ENCODE measurements around the gene CAPG.
"Not testable (repeated sequence)": the region's sequence is repeated elsewhere in the genome, so short reads cannot be mapped to it uniquely, and the experiment has no call there.

Gene CAPG

DNA sequence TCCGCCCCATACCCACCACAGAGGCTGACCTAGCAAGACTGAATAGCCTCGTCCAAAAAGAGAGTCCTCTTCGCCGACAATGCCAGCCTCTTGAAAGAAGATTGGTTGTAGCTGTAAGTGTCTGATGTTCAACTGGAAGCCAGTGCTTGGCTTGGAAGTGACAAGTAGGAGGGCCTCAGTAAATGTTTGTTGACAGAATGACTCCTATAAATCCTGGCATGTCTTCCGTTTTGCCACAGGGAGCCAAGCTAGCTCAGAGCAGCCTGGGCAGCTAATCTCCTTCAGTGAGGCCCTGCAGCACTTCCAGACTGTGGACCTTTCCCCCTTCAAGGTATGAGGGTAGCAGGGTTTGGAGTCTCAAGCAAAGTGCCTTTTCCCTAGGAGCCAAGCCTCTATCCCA is 40.7 kb downstream of the CAPG start:
- Histone ChIP-seq H3K4me1 (ENCODE audit: low read length) (no peaks in the 10 kb centered on the region), H3K27me3 (replicated peaks; ENCODE audit: insufficient read depth, low read length) (no peaks in the 10 kb centered on the region), H3K9ac (ENCODE audit: low read length) (no peak overlapping the region), H3K79me2 (ENCODE audit: low read length) (no peaks in the 10 kb centered on the region), H3F3A (ENCODE audit: insufficient read depth, low read length) (no peaks in the 10 kb centered on the region), H3K27ac (ENCODE audit: low read length) (no peak overlapping the region), H3K9me2 (replicated peaks; ENCODE audit: insufficient read depth, low read length) (no peaks in the 10 kb centered on the region), H3K4me3 (ENCODE audit: low read length) (no peak overlapping the region), H3K36me3 (replicated peaks; ENCODE audit: insufficient read depth, low read length) (no peaks in the 10 kb centered on the region), H3K9me3 (replicated peaks; ENCODE audit: insufficient read depth, low read length) (no peaks in the 10 kb centered on the region), H4K20me1 (ENCODE audit: insufficient read depth, low read length) (no peaks in the 10 kb centered on the region), H3K4me2 (ENCODE audit: low read depth, low read length) (no peak overlapping the region), H2AFZ (ENCODE audit: low read length) (no peak overlapping the region)
- TF ChIP-seq EZH2phosphoT487 (IDR thresholded peaks at IDR 0.05; ENCODE audit: low read length) = no peak
- TF ChIP-seq, protein P1, sequence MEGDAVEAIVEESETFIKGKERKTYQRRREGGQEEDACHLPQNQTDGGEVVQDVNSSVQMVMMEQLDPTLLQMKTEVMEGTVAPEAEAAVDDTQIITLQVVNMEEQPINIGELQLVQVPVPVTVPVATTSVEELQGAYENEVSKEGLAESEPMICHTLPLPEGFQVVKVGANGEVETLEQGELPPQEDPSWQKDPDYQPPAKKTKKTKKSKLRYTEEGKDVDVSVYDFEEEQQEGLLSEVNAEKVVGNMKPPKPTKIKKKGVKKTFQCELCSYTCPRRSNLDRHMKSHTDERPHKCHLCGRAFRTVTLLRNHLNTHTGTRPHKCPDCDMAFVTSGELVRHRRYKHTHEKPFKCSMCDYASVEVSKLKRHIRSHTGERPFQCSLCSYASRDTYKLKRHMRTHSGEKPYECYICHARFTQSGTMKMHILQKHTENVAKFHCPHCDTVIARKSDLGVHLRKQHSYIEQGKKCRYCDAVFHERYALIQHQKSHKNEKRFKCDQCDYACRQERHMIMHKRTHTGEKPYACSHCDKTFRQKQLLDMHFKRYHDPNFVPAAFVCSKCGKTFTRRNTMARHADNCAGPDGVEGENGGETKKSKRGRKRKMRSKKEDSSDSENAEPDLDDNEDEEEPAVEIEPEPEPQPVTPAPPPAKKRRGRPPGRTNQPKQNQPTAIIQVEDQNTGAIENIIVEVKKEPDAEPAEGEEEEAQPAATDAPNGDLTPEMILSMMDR (IDR thresholded peaks at IDR 0.05; ENCODE audit: low read length) = no peak
- TF ChIP-seq EZH2 (optimal IDR thresholded peaks at IDR 0.05; ENCODE audit: low read depth, low read length) = no peak
- no peak for DNase-seq

DNA sequence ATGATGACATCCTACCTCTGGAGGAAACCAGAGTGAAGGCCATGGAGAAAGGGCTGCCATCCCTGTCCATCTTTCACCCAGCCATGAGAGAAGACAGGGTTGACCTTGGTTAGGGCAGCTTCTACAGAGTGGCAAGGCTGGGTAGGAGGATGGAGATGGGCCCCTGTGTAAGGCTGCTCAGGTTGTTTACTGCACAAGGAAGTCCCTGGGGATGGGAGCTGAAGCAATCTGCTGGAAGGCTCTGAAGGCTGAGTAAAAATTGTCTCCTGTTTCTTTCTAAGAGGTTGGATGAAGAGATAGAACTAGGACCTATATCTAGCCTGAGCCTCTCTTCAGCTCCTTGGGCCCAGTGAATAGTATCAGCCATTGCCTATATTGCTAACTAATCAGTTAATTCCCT is 41.2 kb downstream of the CAPG start:
- no peak overlapping the region for H3K4me2 ChIP-seq (ENCODE audit: low read depth, low read length)
- H3K27ac ChIP-seq (ENCODE audit: low read length) = no peak overlapping the region
- no peaks in the 10 kb centered on the region for H3K9me2 ChIP-seq (replicated peaks; ENCODE audit: insufficient read depth, low read length)
- no peak overlapping the region for H2AFZ ChIP-seq (ENCODE audit: low read length)
- no peaks in the 10 kb centered on the region for H3K36me3 ChIP-seq (replicated peaks; ENCODE audit: insufficient read depth, low read length)
- H3K79me2 ChIP-seq (ENCODE audit: low read length) = no peaks in the 10 kb centered on the region
- H3F3A ChIP-seq (ENCODE audit: insufficient read depth, low read length) = no peaks in the 10 kb centered on the region
- no peak overlapping the region for H3K4me3 ChIP-seq (ENCODE audit: low read length)
- DNase-seq = no peak
- H3K9ac ChIP-seq (ENCODE audit: low read length) = no peak overlapping the region
- H3K27me3 ChIP-seq (replicated peaks; ENCODE audit: insufficient read depth, low read length) = no peaks in the 10 kb centered on the region
- H4K20me1 ChIP-seq (ENCODE audit: insufficient read depth, low read length) = no peaks in the 10 kb centered on the region
- no peaks in the 10 kb centered on the region for H3K4me1 ChIP-seq (ENCODE audit: low read length)
- TF ChIP-seq EZH2 (optimal IDR thresholded peaks at IDR 0.05; ENCODE audit: low read depth, low read length) (no peak), EZH2phosphoT487 (IDR thresholded peaks at IDR 0.05; ENCODE audit: low read length) (no peak)
- TF ChIP-seq, protein P1 (IDR thresholded peaks at IDR 0.05; ENCODE audit: low read length) = no peak
- H3K9me3 ChIP-seq (replicated peaks; ENCODE audit: insufficient read depth, low read length) = no peaks in the 10 kb centered on the region

DNA sequence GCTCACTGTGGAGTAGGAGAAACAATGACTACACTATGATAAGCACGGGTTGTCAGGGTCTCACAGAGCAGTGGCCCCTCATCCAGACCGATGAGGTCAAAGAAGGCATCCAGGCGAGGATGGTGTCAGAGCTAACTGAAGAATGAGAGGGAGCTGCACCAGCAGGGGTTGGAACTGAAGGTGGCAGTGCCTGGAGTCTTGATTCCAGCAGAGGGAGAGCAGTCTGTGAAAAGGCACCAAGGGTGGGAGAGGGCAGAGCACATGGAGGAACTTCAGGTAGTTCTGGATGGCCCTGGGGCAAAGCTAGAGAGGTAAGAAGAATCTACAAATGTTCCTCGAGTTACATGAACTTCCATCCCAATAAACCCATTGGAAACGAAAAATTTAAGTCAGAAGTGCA is 43.0 kb downstream of the CAPG start:
- no peaks in the 10 kb centered on the region for H3K9me3 ChIP-seq (replicated peaks; ENCODE audit: insufficient read depth, low read length)
- H3K9ac ChIP-seq (ENCODE audit: low read length) = no peak overlapping the region
- no peak for DNase-seq
- no peak overlapping the region for H2AFZ ChIP-seq (ENCODE audit: low read length)
- H3K27me3 ChIP-seq (replicated peaks; ENCODE audit: insufficient read depth, low read length) = no peaks in the 10 kb centered on the region
- H3K4me1 ChIP-seq (ENCODE audit: low read length) = no peaks in the 10 kb centered on the region
- H3K9me2 ChIP-seq (replicated peaks; ENCODE audit: insufficient read depth, low read length) = no peaks in the 10 kb centered on the region
- no peak overlapping the region for H3K4me2 ChIP-seq (ENCODE audit: low read depth, low read length)
- H3F3A ChIP-seq (ENCODE audit: insufficient read depth, low read length) = no peaks in the 10 kb centered on the region
- H3K36me3 ChIP-seq (replicated peaks; ENCODE audit: insufficient read depth, low read length) = no peaks in the 10 kb centered on the region
- H3K79me2 ChIP-seq (ENCODE audit: low read length) = no peaks in the 10 kb centered on the region
- no peak overlapping the region for H3K4me3 ChIP-seq (ENCODE audit: low read length)
- H3K27ac ChIP-seq (ENCODE audit: low read length) = no peak overlapping the region
- TF ChIP-seq EZH2 (optimal IDR thresholded peaks at IDR 0.05; ENCODE audit: low read depth, low read length) (no peak), EZH2phosphoT487 (IDR thresholded peaks at IDR 0.05; ENCODE audit: low read length) (no peak)
- TF ChIP-seq, protein P1 (IDR thresholded peaks at IDR 0.05; ENCODE audit: low read length) = no peak
- no peaks in the 10 kb centered on the region for H4K20me1 ChIP-seq (ENCODE audit: insufficient read depth, low read length)

DNA sequence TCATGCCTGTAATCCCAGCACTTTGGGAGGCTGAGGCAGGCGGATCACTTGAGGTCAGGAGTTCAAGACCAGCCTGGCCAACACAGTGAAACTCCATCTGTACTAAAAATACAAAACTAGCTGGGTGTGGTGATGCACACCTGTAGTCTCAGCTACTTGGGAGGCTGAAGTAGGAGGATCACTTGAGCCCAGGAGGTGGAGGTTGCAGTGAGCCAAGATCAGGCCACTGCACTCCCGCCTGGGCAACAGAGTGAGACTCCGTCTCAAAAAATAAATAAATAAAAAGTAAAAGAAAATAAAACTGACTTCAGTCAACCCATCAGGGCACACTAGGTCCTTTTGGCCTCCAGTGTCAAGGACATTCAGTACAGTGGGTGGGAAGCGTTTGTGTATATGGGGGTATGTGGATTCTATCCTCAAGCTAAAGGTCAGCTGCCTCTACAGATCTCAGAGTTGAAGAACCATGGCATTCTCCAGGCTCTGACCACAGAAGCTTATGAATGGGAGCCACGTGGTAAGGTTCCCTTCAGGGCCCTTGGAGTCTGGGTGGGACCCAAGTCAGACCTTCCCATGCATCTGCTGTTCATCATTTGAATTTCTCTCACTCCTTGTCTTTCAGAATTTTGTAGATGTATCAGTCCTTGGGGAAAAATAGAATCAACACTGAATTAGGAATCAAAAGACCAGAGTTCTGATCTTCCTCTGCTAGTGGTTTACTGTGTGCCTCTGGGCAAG is 47.3 kb downstream of the CAPG start:
- H3K27me3 ChIP-seq (replicated peaks; ENCODE audit: insufficient read depth, low read length); H4K20me1 ChIP-seq (ENCODE audit: insufficient read depth, low read length); H3K79me2 ChIP-seq (ENCODE audit: low read length); H3K4me3 ChIP-seq (ENCODE audit: low read length); H3K27ac ChIP-seq (ENCODE audit: low read length); H3K4me1 ChIP-seq (ENCODE audit: low read length); H2AFZ ChIP-seq (ENCODE audit: low read length); H3K36me3 ChIP-seq (replicated peaks; ENCODE audit: insufficient read depth, low read length); H3K9me2 ChIP-seq (replicated peaks; ENCODE audit: insufficient read depth, low read length); H3K9me3 ChIP-seq (replicated peaks; ENCODE audit: insufficient read depth, low read length); H3F3A ChIP-seq (ENCODE audit: insufficient read depth, low read length); H3K9ac ChIP-seq (ENCODE audit: low read length); H3K4me2 ChIP-seq (ENCODE audit: low read depth, low read length); DNase-seq: not testable (repeated sequence)
